Uterus (tissue), 4 donors: ENCODE results near the gene S100A2. TPM values are rescaled to one million over a fixed set of nuclear protein-coding genes. Genes with fewer than 3 reads are reported as not detected.
A peak's percentile ranks its signal among the peaks of the same experiment; 100 is the strongest.
"Not testable (repeated sequence)": the region's sequence is repeated elsewhere in the genome, so short reads cannot be mapped to it uniquely, and the experiment has no call there.

Source experiments
- DNase-seq, 2 donors: peaks; one replicate each; pipeline ENCODE4 v3.0.0-alpha.2; 2019 to 2020
- H3K27ac ChIP-seq, 2 donors: fragments of 200-600 bp; sonication (generic); 1 replicate in 1 of 2; 2 replicates in 1 of 2; pipeline ENCODE4 v1.5.1; 2016 to 2018
- H3K27me3 ChIP-seq, 2 donors: fragments of 200-600 bp; sonication (generic); one replicate each; pipeline ENCODE4 v1.5.1; 2018 to 2019; ENCODE audit warnings: control low read depth in 1 of 2
- H3K36me3 ChIP-seq, 2 donors: fragments of 200-600 bp; sonication (generic); one replicate each; pipeline ENCODE4 v1.5.1; 2019; ENCODE audit warnings: control low read depth in 1 of 2
- H3K4me1 ChIP-seq, 2 donors: fragments of 200-600 bp; sonication (generic); one replicate each; pipeline ENCODE4 v1.5.1; 2018 to 2019; ENCODE audit warnings: control low read depth in 1 of 2
- H3K4me3 ChIP-seq, 2 donors: fragments of 200-600 bp; sonication (generic); 1 replicate in 1 of 2; 2 replicates in 1 of 2; pipeline ENCODE4 v1.5.1; 2018 to 2019; ENCODE audit warnings: mild to moderate bottlenecking in 1 of 2
- H3K9me3 ChIP-seq, 2 donors: fragments of 200-600 bp; sonication (generic); one replicate each; pipeline ENCODE4 v1.5.1; 2019; ENCODE audit warnings: control low read depth in 1 of 2
- POLR2A ChIP-seq, 2 donors: fragments of 450-650 bp; IDR thresholded peaks; one replicate each; pipeline ENCODE4 v1.6.1; 2016; ENCODE audit warnings: antibody characterized with exemption in 2 of 2, mild to moderate bottlenecking in 1 of 2, moderate library complexity in 1 of 2
- intact Hi-C: fragments of 100-400 bp; cut with DNase I; formaldehyde crosslinking; loops from one replicate; pipeline ENCODE4 v1.15.1; 2023; ENCODE audit warnings: low total_unique reads
- total RNA-seq, 4 donors: library from RNA; depleted of rRNA in 3 of 4; stranded (reverse); fragments of >200 nt in 3 of 4; gene quantifications; one replicate each; pipeline versions ENCODE4 v1.1.0 to v1.2.4, GENCODE V29; 2014 to 2023
- TF ChIP-seq, protein P1 (sequence below), 4 experiments: fragments of 200-600 bp in 2 of 4; fragments of 450-650 bp in 2 of 4; sonication (generic) in 2 of 4; IDR thresholded peaks; one replicate each; pipeline ENCODE4 v1.5.1; 2016 to 2019; ENCODE audit warnings: antibody characterized with exemption in 4 of 4, mild to moderate bottlenecking in 2 of 4, moderate library complexity in 1 of 4
- donor health status: DM: yes; HTN: yes; CAD: no.

The S100A2 gene
- total RNA-seq, 4 donors from 2014 or later = 2.1 to 2.7 TPM; not detected in 2

DNA sequence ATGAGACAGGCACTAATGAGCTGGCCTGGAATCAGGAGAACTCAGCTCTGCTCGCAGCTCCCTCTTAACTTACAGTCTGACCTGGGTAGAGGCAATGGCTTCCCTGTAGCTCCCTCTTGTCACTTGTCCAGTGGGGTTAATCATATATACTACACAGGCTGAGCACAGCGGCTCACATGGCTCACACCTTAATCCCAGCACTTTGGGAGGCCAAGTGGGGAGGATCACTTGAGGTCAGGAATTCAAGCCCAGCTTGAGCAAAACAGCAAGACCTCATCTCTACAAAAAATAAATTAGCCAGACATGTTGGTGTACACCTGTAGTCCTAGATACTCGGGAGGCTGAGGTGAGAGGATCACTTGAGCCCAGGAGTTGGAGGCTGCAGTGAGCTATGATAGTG lies 34.0 kb downstream of the S100A2 start:
- Histone ChIP-seq H3K9me3 (no peaks in the 10 kb centered on the region), H3K4me3 (no peak overlapping the region), H3K27ac (peak overlapping the region; percentile 99 to 100), H3K4me1 (peaks cover 4 to 6% of the 10 kb centered on the region in 2 donors), H3K36me3 (no peaks in the 10 kb centered on the region), H3K27me3 (no peaks in the 10 kb centered on the region)
- TF ChIP-seq POLR2A (IDR thresholded peaks at IDR 0.05) = no peak
- TF ChIP-seq, protein P1, sequence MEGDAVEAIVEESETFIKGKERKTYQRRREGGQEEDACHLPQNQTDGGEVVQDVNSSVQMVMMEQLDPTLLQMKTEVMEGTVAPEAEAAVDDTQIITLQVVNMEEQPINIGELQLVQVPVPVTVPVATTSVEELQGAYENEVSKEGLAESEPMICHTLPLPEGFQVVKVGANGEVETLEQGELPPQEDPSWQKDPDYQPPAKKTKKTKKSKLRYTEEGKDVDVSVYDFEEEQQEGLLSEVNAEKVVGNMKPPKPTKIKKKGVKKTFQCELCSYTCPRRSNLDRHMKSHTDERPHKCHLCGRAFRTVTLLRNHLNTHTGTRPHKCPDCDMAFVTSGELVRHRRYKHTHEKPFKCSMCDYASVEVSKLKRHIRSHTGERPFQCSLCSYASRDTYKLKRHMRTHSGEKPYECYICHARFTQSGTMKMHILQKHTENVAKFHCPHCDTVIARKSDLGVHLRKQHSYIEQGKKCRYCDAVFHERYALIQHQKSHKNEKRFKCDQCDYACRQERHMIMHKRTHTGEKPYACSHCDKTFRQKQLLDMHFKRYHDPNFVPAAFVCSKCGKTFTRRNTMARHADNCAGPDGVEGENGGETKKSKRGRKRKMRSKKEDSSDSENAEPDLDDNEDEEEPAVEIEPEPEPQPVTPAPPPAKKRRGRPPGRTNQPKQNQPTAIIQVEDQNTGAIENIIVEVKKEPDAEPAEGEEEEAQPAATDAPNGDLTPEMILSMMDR (IDR thresholded peaks at IDR 0.05) = no peak
- no peak for DNase-seq
- intact Hi-C loops = loop anchor here (2.0 kb wide), 1 partner anchor 37 kb away; no protein-coding TSS in a partner anchor

DNA sequence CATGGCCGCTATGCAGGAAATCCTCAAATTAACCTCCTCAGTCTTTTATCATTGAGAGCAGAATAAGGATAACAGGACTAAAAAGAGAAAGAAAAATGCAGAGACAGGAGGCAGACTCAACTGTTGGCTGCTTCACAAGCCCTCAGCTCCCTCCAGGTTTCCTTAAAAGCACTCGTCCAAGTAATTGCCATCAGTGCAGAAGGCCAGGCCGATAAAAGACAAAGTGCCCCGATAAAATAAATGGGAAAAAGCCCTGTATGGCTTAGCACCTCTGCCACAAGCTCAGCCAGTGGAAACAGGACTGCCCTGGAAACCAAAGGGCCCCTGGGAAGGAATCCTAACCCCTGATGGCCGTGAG lies 38.0 kb downstream of the S100A2 start:
- H3K4me1 ChIP-seq = peaks cover 4 to 11% of the 10 kb centered on the region in 2 donors
- no peak overlapping the region for H3K4me3 ChIP-seq
- intact Hi-C loops = no loop called here
- H3K27me3 ChIP-seq = no peaks in the 10 kb centered on the region
- no peak for DNase-seq
- H3K9me3 ChIP-seq = no peaks in the 10 kb centered on the region
- TF ChIP-seq, protein P1 (IDR thresholded peaks at IDR 0.05) = no peak
- TF ChIP-seq POLR2A (IDR thresholded peaks at IDR 0.05) = no peak
- peak overlapping the region; percentile 31 to 33 for H3K27ac ChIP-seq
- no peaks in the 10 kb centered on the region for H3K36me3 ChIP-seq

DNA sequence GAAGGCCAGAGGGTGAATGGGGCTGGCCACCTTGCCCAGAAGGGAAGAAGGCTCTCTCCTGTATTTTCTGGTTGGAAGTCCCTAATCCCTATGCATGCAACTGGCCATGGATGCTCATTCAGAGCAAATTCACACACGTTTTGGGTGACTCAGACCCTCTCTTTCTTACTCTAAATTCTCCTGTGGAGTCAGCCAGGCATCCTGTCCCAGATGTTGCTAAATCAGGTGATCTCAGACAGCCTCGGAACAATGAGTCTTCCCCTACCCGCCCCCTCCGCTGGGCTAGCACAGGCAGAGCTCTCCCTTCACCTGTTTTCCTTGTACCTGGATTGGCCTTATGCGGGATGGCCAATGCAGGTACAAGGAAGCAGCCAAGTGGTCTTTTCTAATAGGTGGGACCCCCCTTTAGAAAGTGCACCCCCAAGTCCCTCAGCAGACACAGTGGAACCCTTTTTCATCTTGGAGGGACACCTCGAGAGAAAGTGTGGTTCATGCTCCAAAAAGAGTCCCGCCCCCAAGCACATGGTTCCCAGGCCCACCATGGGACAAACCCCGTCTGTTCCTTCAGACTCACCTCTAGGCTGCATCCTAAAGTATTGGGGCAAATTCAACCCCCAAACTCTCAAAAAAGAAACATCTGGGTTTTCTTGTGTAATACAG lies 38.5 kb downstream of the S100A2 start:
- DNase-seq = no peak
- Histone ChIP-seq H3K27ac (peak overlapping the region; percentile 26 to 33), H3K4me3 (no peak overlapping the region), H3K27me3 (no peaks in the 10 kb centered on the region), H3K9me3 (no peaks in the 10 kb centered on the region), H3K36me3 (no peaks in the 10 kb centered on the region), H3K4me1 (peaks cover 4 to 10% of the 10 kb centered on the region in 2 donors)
- intact Hi-C loops = no loop called here
- TF ChIP-seq, protein P1 (IDR thresholded peaks at IDR 0.05) = no peak
- TF ChIP-seq POLR2A (IDR thresholded peaks at IDR 0.05) = no peak

DNA sequence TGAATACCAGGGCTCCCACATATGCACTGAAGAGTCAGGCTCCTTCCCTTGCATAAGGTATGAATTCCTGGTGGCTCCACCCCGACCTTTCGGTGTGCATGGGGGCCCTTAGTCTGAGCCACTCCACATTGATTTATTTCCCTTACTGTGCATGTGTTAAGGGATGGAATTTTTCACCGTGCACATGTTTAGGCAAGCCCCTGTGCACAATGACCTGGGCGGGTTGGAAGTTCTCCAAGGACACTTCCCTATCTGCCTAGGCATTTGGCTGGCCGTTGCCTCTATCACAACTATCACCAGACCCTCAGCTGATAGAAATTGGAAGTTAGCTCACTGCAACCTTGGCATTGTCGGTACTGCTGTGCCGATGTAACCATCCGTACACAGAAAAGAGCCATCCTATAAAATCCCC lies 39.5 kb downstream of the S100A2 start:
- peak overlapping the region in 1 of 2 donors; percentile 24 for H3K27ac ChIP-seq
- no peaks in the 10 kb centered on the region for H3K27me3 ChIP-seq
- H3K9me3 ChIP-seq = no peaks in the 10 kb centered on the region
- H3K4me1 ChIP-seq = peaks cover 0 to 7% of the 10 kb centered on the region in 2 donors
- H3K4me3 ChIP-seq = no peak overlapping the region
- no peaks in the 10 kb centered on the region for H3K36me3 ChIP-seq
- TF ChIP-seq, protein P1 (IDR thresholded peaks at IDR 0.05) = no peak
- no peak for DNase-seq
- intact Hi-C loops = no loop called here

DNA sequence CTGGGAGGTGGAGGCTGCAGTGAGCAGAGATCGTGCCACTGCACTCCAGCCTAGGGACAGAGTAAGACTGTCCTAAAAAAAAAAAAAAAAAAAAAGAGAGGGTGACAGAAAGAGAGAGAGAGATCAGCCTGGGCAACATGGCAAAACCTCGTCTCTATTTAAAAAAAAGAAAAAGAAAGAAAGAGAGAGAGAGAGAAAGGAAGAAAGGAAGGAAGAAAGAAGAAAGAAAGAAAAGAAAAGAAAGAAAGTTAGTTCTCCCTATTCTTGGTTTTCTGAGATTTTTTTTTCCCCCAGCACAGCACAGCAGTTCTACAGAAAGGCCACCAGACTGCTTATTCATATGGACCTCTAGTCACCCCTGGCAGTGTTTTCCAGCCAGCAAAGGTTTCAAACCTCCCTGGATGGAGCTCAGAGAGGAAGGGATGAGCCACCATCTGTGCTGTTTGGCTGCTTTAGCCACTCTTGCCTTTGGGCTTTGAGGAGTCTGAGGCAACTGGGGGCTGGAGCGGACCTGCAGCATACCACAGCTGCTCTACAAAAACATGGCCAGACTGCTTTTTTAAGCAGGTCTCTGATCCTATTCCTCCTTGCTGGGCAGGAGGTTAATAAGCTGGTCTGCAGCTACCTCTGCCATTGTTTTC lies 40.4 kb downstream of the S100A2 start:
- H3K36me3 ChIP-seq = no peaks in the 10 kb centered on the region
- H3K27ac ChIP-seq = peak overlapping the region; percentile 7 to 24
- DNase-seq = peak; percentile 62
- intact Hi-C loops = no loop called here
- no peak overlapping the region for H3K4me3 ChIP-seq
- no peak for TF ChIP-seq POLR2A (IDR thresholded peaks at IDR 0.05)
- TF ChIP-seq, protein P1 (IDR thresholded peaks at IDR 0.05) = no peak
- H3K4me1 ChIP-seq = peaks cover 0 to 7% of the 10 kb centered on the region in 2 donors
- H3K27me3 ChIP-seq = no peaks in the 10 kb centered on the region
- no peaks in the 10 kb centered on the region for H3K9me3 ChIP-seq

DNA sequence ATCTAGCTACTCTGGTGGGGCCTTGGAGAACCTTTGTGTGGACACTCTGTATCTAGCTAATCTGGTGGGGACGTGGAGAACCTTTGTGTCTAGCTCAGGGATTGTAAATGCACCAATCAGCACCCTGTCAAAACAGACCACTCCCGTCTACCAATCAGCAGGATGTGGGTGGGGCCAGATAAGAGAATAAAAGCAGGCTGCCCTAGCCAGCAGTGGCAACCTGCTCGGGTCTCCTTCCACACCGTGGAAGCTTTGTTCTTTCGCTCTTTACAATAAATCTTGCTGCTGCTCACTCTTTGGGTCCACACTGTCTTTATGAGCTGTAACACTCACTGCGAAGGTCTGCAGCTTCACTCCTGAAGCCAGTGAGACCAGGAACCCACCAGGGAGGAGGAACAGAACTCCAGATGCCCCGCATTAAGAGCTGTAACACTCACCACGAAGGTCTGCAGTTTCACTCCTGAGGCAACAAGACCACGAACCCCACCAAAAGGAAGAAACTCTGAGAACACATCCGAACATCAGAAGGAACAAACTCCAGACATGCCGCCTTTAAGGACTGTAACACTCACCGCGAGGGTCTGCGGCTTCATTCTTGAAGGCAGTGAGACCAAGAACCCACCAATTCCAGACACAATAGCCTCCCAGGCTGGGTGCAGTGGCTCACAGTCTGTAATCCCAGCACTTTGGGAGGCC lies 43.1 kb downstream of the S100A2 start:
- intact Hi-C loops, H3K27me3 ChIP-seq: not testable (repeated sequence)

DNA sequence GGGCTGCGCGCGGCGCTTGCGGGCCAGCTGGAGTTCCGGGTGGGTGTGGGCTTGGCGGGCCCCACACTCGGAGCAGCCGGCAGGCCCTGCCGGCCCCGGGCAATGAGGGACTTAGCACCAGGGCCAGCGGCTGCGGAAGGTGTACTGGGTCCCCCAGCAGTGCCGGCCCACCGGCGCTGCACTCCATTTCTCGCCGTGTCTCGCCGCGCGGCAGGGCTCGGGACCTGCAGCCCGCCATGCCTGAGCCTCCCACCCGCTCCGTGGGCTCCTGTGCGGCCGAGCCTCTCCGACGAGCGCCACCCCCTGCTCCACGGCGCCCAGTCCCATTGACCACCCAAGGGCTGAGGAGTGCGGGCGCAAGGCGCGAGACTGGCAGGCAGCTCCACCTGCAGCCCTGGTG lies 43.8 kb downstream of the S100A2 start:
- H3K4me1 ChIP-seq, H3K9me3 ChIP-seq, intact Hi-C loops, H3K27me3 ChIP-seq, H3K36me3 ChIP-seq, DNase-seq, H3K27ac ChIP-seq, H3K4me3 ChIP-seq: not testable (repeated sequence)

More for the DNA sequence above, 43.1 kb downstream of the S100A2 start:
- not testable (repeated sequence) for H3K27ac ChIP-seq, H3K36me3 ChIP-seq, H3K9me3 ChIP-seq, DNase-seq, H3K4me1 ChIP-seq, H3K4me3 ChIP-seq
